Tibial artery (tissue), 4 donors: ENCODE data around the gene KNCN.

Experiments used
- DNase-seq, 2 donors: peaks; one replicate each; pipeline ENCODE4 v3.0.0-alpha.2; 2019
- H3K27ac ChIP-seq, 2 donors: fragments of 200-600 bp; sonication (generic) in 1 of 2; 1 replicate in 1 of 2; 2 replicates in 1 of 2; pipeline ENCODE4 v1.5.1; 2018 to 2019; ENCODE audit warnings: mild to moderate bottlenecking in 1 of 2
- H3K27me3 ChIP-seq, 2 donors: fragments of 200-600 bp; sonication (generic) in 1 of 2; one replicate each; pipeline versions ENCODE4 v1.5.1 to v1.6.0; 2016 to 2019
- H3K36me3 ChIP-seq, 3 donors: fragments of 200-600 bp; sonication (generic) in 2 of 3; one replicate each; pipeline ENCODE4 v1.5.1; 2016 to 2019; ENCODE audit warnings: mild to moderate bottlenecking in 2 of 3
- H3K4me1 ChIP-seq, 4 donors: fragments of 200-600 bp; sonication (generic) in 2 of 4; 1 replicate in 3 of 4; 2 replicates in 1 of 4; pipeline ENCODE4 v1.5.1; 2016 to 2019
- H3K4me3 ChIP-seq, 2 donors: fragments of 200-600 bp; sonication (generic) in 1 of 2; 1 replicate in 1 of 2; 2 replicates in 1 of 2; pipeline ENCODE4 v1.5.1; 2018 to 2019; ENCODE audit warnings: mild to moderate bottlenecking in 2 of 2
- H3K9me3 ChIP-seq, 3 donors: fragments of 200-600 bp; sonication (generic) in 1 of 3; one replicate each; pipeline ENCODE4 v1.5.1; 2016 to 2019
- intact Hi-C: fragments of 100-400 bp; cut with DNase I; formaldehyde crosslinking; loops from one replicate; pipeline ENCODE4 v1.15.0; 2023; ENCODE audit warnings: low total_unique reads
- TF ChIP-seq, protein P1 (sequence below), 2 experiments: fragments of 200-600 bp in 1 of 2; fragments of 450-650 bp in 1 of 2; IDR thresholded peaks; one replicate each; pipeline ENCODE4 v1.5.1; 2017 to 2019; ENCODE audit warnings: antibody characterized with exemption in 2 of 2, mild to moderate bottlenecking in 1 of 2, moderate library complexity in 1 of 2

KNCN gene

GRCh38 chr1:46512792-46513190 is 38.7 kb downstream of the KNCN start:
- Histone ChIP-seq H3K4me1 (peaks cover 0 to 6% (median 0%) of the 10 kb centered on the region in 4 donors), H3K9me3 (no peaks in the 10 kb centered on the region), H3K4me3 (no peak overlapping the region), H3K27ac (no peak overlapping the region), H3K27me3 (peaks cover 0 to 19% of the 10 kb centered on the region in 2 donors), H3K36me3 (no peaks in the 10 kb centered on the region)
- DNase-seq = no peak
- intact Hi-C loops = no loop called here
- TF ChIP-seq, protein P1, sequence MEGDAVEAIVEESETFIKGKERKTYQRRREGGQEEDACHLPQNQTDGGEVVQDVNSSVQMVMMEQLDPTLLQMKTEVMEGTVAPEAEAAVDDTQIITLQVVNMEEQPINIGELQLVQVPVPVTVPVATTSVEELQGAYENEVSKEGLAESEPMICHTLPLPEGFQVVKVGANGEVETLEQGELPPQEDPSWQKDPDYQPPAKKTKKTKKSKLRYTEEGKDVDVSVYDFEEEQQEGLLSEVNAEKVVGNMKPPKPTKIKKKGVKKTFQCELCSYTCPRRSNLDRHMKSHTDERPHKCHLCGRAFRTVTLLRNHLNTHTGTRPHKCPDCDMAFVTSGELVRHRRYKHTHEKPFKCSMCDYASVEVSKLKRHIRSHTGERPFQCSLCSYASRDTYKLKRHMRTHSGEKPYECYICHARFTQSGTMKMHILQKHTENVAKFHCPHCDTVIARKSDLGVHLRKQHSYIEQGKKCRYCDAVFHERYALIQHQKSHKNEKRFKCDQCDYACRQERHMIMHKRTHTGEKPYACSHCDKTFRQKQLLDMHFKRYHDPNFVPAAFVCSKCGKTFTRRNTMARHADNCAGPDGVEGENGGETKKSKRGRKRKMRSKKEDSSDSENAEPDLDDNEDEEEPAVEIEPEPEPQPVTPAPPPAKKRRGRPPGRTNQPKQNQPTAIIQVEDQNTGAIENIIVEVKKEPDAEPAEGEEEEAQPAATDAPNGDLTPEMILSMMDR (IDR thresholded peaks at IDR 0.05) = no peak

DNA sequence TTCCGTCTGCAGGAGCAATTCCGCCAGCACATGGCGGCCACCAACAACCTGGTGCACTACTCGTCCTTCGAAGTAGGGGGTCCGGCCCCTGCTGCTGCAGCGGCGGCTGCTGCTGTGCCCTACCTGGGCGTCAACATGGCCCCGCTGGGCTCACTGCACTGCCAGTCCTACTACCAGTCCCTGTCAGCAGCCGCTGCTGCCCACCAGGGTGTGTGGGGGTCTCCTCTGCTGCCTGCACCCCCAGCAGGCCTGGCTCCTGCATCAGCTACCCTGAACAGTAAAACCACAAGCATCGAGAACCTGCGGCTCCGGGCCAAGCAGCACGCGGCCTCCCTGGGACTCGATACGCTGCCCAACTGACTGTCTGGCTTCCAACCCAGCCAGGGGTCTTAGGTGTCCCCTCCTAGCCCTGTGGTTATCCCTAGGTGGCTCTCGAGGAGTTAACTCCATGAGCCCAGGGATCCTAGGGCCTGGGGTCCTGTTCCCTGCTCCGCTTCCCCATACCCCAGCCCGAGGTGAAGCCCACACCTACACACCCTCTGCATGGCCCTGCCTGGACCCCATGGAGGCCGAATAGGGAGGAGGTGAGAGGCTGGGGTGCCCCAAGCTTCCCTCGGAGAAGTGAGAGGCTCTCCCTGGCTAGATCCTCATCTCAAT is 39.2 kb downstream of the KNCN start:
- Histone ChIP-seq H3K4me3 (no peak overlapping the region), H3K9me3 (no peaks in the 10 kb centered on the region), H3K27ac (no peak overlapping the region), H3K27me3 (peaks cover 0 to 19% of the 10 kb centered on the region in 2 donors), H3K36me3 (no peaks in the 10 kb centered on the region), H3K4me1 (peaks cover 0 to 6% (median 0%) of the 10 kb centered on the region in 4 donors)
- TF ChIP-seq, protein P1 (IDR thresholded peaks at IDR 0.05) = no peak
- intact Hi-C loops = no loop called here
- no peak for DNase-seq

DNA sequence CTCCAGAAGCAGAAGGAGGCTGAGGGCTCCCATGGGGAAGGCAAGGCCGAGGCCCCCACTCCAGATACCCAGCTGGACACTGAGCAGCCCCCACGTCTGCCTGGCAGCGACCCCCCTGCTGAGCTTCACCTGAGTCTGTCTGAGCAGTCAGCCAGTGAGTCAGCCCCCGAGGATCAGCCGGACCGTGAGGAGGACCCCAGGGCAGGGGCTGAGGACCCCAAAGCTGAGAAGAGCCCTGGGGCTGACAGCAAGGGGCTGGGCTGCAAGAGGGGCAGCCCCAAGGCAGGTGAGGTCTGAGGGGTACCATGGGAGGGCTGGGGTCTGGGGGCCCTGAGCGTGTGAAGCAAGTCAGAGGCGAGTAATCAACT is 40.5 kb downstream of the KNCN start:
- H3K27me3 ChIP-seq = peaks cover 0 to 28% of the 10 kb centered on the region in 2 donors
- no peak overlapping the region for H3K4me3 ChIP-seq
- no peaks in the 10 kb centered on the region for H3K9me3 ChIP-seq
- no peaks in the 10 kb centered on the region for H3K36me3 ChIP-seq
- no peaks in the 10 kb centered on the region for H3K4me1 ChIP-seq
- intact Hi-C loops = no loop called here
- no peak for DNase-seq
- H3K27ac ChIP-seq = no peak overlapping the region
- TF ChIP-seq, protein P1 (IDR thresholded peaks at IDR 0.05) = no peak

GRCh38 chr1:46510341-46510997 is 41.0 kb downstream of the KNCN start:
- intact Hi-C loops = no loop called here
- no peaks in the 10 kb centered on the region for H3K4me1 ChIP-seq
- no peaks in the 10 kb centered on the region for H3K36me3 ChIP-seq
- no peak overlapping the region for H3K4me3 ChIP-seq
- no peak for DNase-seq
- TF ChIP-seq, protein P1 (IDR thresholded peaks at IDR 0.05) = no peak
- no peaks in the 10 kb centered on the region for H3K9me3 ChIP-seq
- H3K27ac ChIP-seq = no peak overlapping the region
- H3K27me3 ChIP-seq = peaks cover 0 to 28% of the 10 kb centered on the region in 2 donors

DNA sequence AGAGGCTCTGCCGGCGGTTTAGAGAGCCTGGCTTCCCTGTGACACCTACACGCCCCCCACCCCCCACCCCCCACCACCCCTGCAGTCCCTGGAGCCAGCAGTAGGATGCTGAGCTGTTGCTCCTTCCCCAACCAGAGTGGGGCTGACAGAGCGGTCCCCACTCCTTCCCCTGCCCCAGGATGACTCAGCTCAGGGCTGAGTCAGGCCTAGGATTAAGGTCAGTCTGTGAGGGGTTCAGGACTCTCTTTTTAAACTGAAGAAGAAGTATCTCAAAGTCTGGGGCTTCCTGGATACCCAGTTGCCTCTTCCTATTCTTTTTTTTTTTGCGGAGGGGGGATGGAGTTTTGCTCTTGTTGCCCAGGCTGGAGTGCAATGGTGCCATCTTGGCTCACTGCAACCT is 42.7 kb downstream of the KNCN start:
- H3K27ac ChIP-seq = no peak overlapping the region
- intact Hi-C loops = no loop called here
- TF ChIP-seq, protein P1 (IDR thresholded peaks at IDR 0.05) = no peak

More for the DNA sequence above, 42.7 kb downstream of the KNCN start:
- Histone ChIP-seq H3K4me1 (no peaks in the 10 kb centered on the region), H3K27me3 (peaks cover 0 to 28% of the 10 kb centered on the region in 2 donors), H3K4me3 (no peak overlapping the region), H3K36me3 (no peaks in the 10 kb centered on the region), H3K9me3 (no peaks in the 10 kb centered on the region)
- DNase-seq = no peak
